NOMO-1 treated with dmso at 0.1 percent for 144 hours (cell line): ENCODE results near the gene SAPCD2.
"Not testable (repeated sequence)": the region's sequence is repeated elsewhere in the genome, so short reads cannot be mapped to it uniquely, and the experiment has no call there.

Source experiments
- DNase-seq: peaks from one replicate; lab custom pipeline; 2025; ENCODE audit not compliant: unreplicated experiment; lab: John Stamatoyannopoulos, UW

Gene SAPCD2

GRCh38 chr9:137033481-137033880, 36.9 kb downstream of the SAPCD2 start:
- not testable (repeated sequence) for DNase-seq

DNA sequence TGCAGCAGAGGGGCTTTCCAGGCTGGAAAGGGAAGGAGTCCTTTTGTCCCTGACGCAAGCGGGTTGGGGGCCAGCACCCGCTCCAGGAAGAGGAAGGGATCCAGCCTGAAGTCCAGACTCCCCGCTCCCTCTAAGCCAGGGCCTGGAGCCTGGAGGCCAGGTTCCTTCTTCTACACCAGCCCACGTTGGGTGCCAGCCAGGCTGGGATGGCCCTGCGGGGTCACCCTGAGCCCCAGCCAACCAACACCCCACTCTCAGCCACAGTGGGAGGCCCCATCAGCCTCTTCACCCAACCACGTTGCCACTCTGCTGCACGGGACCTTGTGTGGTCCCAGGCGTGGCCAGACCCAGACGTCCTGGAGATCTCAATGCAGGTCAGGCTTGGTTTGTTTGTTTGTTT, 37.5 kb downstream of the SAPCD2 start:
- peak; percentile 65 for DNase-seq

DNA sequence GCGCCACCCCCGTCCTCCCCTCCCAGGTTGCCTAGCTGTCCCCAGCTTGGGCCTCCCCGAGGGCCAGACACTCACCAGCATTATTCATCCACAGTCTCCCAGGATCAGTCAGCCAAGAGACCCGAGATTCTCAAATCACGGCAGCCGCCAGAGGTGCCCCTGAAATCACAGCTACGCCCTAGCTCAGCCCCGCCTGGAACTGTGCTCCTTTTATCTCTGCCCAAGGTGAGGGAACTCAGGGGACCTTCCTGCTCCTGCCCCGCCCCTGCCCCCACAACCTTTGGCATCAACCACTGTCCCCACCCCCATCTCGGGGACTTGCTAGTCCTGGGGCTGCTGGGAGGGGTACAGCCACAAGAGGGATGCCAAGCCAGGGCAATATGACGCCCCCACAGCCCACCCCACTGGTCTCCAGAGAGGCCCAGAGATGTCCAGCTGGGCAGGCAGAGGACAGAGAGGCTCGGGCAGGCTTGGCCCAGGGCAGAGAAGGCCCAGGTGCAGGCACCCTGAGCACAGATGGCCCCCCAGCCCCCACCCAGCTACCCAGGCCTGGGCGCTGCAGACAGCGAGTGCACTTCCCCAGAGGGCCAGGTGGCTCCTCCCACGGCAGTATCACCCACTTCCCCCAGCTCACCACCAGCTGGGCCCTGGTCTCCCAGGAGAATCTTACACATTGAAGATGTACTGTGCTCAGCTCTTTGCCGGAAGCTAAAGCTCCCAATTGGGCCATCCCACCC, 38.3 kb downstream of the SAPCD2 start, which contains the start of gene FUT7:
Gene FUT7 (minus strand): TSS at position 185 of the 737 bp plus-strand sequence. CDS start 97 bp downstream, at position 88.
- peak; percentile 36 for DNase-seq

DNA sequence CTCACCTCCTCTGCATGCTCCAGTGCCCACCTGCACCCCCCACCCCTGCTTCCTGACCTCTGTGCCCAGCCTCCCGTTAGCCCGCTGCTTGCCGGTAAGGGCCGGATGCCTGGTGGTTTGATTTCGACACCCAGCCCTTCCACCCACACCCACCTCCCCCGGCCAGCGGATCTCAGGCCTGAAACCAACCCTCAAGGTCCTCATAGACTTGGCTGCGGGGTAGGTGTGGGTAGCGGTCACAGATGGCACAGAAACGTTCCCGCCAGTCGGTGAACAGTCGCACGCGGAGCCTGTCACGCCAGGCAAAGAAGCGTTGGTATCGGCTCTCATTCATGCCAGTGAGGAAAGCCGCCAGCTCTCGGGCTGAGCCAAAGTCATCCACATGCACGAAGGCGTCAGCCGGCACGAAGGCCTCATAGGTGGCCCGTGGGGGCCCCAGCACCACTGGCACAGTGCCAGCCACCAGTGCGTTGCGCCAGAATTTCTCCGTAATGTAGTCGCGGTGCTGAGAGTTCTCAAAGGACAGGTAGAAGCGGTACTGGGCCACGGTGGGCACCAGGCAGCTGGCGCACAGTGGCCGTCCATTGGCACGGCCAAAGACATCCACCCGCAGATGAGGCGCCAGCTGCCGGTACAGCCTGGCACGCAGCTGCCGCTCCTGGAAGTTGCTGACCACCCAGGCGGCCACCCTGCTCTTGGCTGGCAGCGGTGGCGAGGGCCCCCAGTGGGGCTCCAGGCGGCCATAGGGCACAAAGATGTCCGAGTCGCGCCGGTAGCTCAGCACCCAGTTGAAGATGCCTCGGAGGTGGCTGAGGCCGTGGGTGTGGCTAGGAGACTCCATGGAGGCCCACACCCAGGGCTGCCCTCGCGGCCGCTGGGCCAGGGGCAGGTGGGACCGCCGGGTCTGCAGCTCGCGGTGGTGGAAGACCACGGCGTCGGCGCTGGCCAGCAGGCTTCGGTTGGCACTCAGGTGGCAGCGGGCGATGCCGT, 39.5 kb downstream of the SAPCD2 start:
- DNase-seq: peak; percentile 77

GRCh38 chr9:137030006-137030405, 40.4 kb downstream of the SAPCD2 start:
- DNase-seq: peak; percentile 15

DNA sequence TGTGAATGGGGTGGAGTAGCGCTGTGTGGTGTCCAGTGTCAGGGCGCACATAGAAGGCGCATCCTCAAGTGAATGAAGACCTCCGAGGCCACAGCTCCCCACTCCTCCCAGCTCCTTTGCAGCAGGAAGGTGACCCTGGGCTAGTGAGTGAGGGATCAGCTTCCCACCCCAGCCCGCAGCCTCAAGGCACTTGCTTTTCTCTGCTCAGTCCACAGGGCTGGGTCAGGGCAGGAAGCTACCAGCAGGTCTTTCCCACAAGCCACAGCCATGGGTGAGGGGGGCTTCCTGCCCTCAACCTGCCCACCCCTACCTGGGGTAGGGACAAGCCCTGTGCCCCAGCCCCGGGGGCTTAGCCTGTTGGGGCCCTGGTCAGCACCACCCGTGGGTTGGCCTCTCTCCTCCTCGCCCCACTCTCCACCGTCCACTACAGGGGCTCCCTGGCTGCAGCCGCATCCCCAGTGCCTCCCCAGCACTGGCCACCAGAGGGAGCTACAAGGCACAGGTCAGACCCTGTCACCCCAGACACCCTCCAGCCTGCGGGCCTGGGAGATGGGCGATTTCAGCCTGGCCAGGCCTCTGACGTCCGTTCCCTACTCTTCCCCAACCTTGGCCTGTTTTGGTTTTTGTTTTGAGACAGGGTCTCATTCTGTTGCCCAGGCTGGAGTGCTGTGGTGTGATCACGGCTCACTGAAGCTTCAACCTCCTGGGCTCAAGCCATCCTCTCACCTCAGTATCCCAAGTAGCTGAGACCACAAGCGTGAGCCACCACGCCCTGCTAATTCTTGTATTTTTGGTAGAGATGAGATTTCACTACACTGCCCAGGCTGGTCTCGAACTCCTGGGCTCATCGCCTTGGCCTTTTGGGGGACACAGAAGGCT, 41.1 kb downstream of the SAPCD2 start:
- DNase-seq: peak; percentile 68

GRCh38 chr9:137028263-137029057, 41.9 kb downstream of the SAPCD2 start:
- peak; percentile 68 for DNase-seq

GRCh38 chr9:137027369-137028262, 42.7 kb downstream of the SAPCD2 start, which contains the start of gene ABCA2:
TSS of gene ABCA2 (minus strand) at chr9:137028237. CDS start at chr9:137028140, 97 bp downstream.
- DNase-seq: no peak

DNA sequence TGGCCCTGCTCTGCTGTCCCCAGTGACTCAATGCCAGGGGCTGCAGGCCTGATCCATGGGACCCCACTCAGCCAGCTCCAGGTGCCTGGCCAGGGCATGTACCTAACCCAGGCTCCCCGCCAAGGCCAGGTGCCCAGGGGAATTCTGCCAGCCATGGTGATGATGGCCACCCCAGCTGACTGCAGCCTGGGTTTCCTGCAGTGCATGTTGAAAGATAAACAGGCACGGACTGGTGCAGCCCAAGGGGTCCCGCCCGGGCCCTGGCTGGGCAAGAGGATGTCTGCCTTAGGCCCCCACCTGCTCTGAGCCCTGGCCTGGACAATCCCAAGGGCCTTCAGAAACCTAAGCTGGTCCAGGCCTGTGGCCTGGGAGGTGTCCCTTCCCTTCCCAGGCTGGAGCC, 43.5 kb downstream of the SAPCD2 start:
- DNase-seq: no peak

GRCh38 chr9:137026384-137026783, 44.0 kb downstream of the SAPCD2 start:
- no peak for DNase-seq

GRCh38 chr9:137025517-137025966, 44.8 kb downstream of the SAPCD2 start:
- DNase-seq: no peak

GRCh38 chr9:137023583-137023991, 46.8 kb downstream of the SAPCD2 start:
- no peak for DNase-seq

DNA sequence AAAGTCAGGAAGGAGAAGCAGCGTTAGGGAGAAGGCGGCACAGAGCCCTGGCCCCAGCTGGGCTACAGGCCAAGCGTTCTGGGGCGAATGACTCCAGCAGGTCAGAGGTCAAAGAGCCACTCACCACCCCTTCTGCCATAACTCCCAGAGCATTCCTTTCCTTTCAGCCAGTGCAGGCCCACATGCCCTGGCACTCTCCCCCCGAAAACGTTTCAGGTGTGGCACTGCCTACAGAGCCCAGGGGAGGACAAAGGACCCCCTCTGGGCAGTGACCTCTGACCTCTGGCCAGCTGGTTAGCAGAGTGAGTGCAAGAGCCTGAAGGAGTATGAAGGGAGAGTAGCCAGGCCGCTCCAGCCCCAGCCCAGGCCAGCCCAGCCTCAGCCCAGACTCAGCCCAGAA, 47.2 kb downstream of the SAPCD2 start:
- DNase-seq: no peak

DNA sequence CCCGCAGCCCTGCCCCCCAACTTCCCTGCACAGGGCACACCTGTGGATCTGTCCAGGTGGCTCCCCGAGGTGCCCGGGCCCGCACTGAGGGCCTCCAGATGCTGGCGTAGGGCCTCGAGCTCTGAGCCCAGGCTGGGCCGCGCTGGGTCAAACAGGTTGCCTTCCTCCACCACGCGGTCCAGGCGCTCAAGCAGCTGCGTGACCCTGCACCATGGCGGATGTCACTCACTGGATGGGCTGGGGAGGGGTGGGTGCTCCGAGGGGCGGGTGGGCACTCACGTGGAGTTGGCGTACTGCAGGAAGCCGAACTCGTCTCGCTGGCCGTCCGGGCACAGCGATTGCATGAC, 47.7 kb downstream of the SAPCD2 start:
- no peak for DNase-seq

- DNase-seq: peak; percentile 65
These were observed 48.2 kb downstream of the SAPCD2 start for GRCh38 chr9:137021979-137022661.

- DNase-seq: no peak
These were observed 48.8 kb downstream of the SAPCD2 start for GRCh38 chr9:137021568-137021978.

DNA sequence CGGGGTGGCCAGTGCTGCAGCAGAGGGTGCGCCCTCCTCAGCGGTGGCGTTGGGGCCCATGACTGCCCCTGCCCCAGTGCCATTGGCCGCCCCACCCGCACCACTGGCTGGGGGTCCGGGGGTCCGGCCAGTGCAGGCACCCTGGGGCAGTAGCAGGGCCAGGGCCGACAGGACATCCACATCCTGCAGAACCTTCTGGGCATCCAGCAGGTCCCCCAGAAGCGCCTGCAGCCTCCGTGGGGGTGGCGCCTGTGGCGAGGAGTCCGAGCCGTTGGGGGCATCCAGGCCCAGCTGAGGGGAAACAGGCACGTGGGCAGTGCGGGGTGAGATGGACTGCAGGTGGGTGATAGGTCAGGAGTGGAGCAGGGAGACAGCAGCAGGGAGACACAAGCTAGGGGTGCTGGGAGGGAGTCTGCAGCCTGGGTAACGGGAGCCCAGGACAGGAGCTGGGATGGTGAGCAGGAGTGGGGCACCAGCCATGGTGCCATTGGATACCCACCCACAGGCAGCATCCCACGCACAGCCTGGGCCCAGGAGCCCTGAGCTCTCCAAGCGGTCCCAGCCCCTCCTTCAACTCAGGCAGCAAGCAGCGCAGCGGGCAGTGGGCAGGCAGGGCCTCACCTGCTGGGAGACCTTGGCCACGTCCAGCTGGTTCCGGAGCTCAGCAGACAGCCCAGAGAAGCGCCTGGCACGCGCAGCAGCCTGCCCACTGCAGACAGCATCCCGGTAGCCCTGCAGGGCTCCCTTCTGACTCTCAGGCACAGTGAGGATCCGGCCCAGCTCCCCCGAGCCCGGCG, 49.4 kb downstream of the SAPCD2 start:
- no peak for DNase-seq
